Measurements from ENCODE around the gene IFRD1.
A peak's percentile ranks its signal among the peaks of the same experiment; 100 is the strongest.

Gene IFRD1

GRCh38 chr7:112449902-112450806, at the start of gene IFRD1:
Gene IFRD1, plus strand, starts transcription at chr7:112450460. Its CDS starts 229 bp downstream, at chr7:112450689.
- DNase-seq = peak; percentile 89

GRCh38 chr7:112404321-112404720, 45.9 kb upstream of the IFRD1 start:
- no peak for DNase-seq

- DNase-seq = no peak
These were observed 45.0 kb upstream of the IFRD1 start for GRCh38 chr7:112405286-112405685.

- DNase-seq = no peak
These were observed 43.0 kb upstream of the IFRD1 start for GRCh38 chr7:112407261-112407660.

- no peak for DNase-seq
These were observed 40.2 kb upstream of the IFRD1 start for GRCh38 chr7:112410092-112410491.

- DNase-seq = no peak
These were observed 39.0 kb upstream of the IFRD1 start for GRCh38 chr7:112411186-112411795.

- DNase-seq = no peak
These were observed 35.3 kb upstream of the IFRD1 start for GRCh38 chr7:112414855-112415490.

GRCh38 chr7:112416127-112416526, 34.1 kb upstream of the IFRD1 start:
- DNase-seq = no peak

- no peak for DNase-seq
These were observed 30.6 kb upstream of the IFRD1 start for GRCh38 chr7:112419543-112420130.

- no peak for DNase-seq
These were observed 29.9 kb upstream of the IFRD1 start for GRCh38 chr7:112420236-112420861.

GRCh38 chr7:112421666-112422486, 28.4 kb upstream of the IFRD1 start:
- DNase-seq = no peak

GRCh38 chr7:112422842-112423496, 27.3 kb upstream of the IFRD1 start:
- DNase-seq = no peak

GRCh38 chr7:112423987-112424386, 26.3 kb upstream of the IFRD1 start:
- DNase-seq = no peak

GRCh38 chr7:112427984-112428383, 22.3 kb upstream of the IFRD1 start:
- DNase-seq = no peak

- DNase-seq = no peak
These were observed 21.5 kb upstream of the IFRD1 start for GRCh38 chr7:112428715-112429114.

GRCh38 chr7:112430649-112431048, 19.6 kb upstream of the IFRD1 start:
- DNase-seq = no peak

GRCh38 chr7:112431803-112432202, 18.5 kb upstream of the IFRD1 start:
- no peak for DNase-seq

GRCh38 chr7:112433289-112433688, 17.0 kb upstream of the IFRD1 start:
- no peak for DNase-seq

GRCh38 chr7:112437072-112437471, 13.2 kb upstream of the IFRD1 start:
- DNase-seq = no peak

GRCh38 chr7:112439476-112439875, 10.8 kb upstream of the IFRD1 start:
- DNase-seq = no peak

- DNase-seq = no peak
These were observed 8.1 kb upstream of the IFRD1 start for GRCh38 chr7:112442210-112442609.

All from NCI-H1436 treated with DMSO at 0.1 percent for 48 hours (cell line).